Common myeloid progenitor, CD34-positive (primary cell): ENCODE measurements around the gene PSMB4.

ENCODE experiments used
- CTCF ChIA-PET: fragments of 350-600 bp; sonication (Branson Sonifier 250); formaldehyde crosslinking; loops from one replicate; lab custom pipeline; 2021; ENCODE audit warnings: antibody characterized with exemption; lab: Charles Lee
- POLR2A ChIA-PET: fragments of 350-600 bp; sonication (Branson Sonifier 250); formaldehyde crosslinking; loops from one replicate; lab custom pipeline; 2021; ENCODE audit warnings: antibody characterized with exemption; lab: Charles Lee
- DNase-seq, 3 donors: peaks; one replicate each; pipeline versions ENCODE4 v3.0.0 to v3.0.0-alpha.2; 2013
- H3K27ac ChIP-seq, 2 experiments: 1 replicate in 1 of 2; 2 replicates in 1 of 2; pipeline ENCODE4 v1.7.0; 2013; ENCODE audit warnings: inconsistent platforms in 2 of 2, low read length in 2 of 2, mild to moderate bottlenecking in 2 of 2, low read depth in 1 of 2, moderate library complexity in 1 of 2; ENCODE audit not compliant: severe bottlenecking in 2 of 2, insufficient read depth in 1 of 2, poor library complexity in 1 of 2
- H3K27me3 ChIP-seq, 5 experiments: replicated peaks in 2 of 5; 1 replicate in 3 of 5; 2 replicates in 2 of 5; pipeline versions ENCODE4 v1.6.1 to v1.7.0; 2013; ENCODE audit warnings: low read length in 4 of 5, mild to moderate bottlenecking in 2 of 5, moderate library complexity in 2 of 5, inconsistent platforms in 1 of 5; ENCODE audit not compliant: insufficient read depth in 5 of 5, control insufficient read depth in 4 of 5
- H3K36me3 ChIP-seq, 4 experiments: 1 replicate in 2 of 4; 2 replicates in 2 of 4; pipeline versions ENCODE4 v1.6.1 to v1.7.0; 2013; ENCODE audit warnings: low read length in 3 of 4, control low read depth in 1 of 4, mild to moderate bottlenecking in 1 of 4; ENCODE audit not compliant: control insufficient read depth in 4 of 4, insufficient read depth in 4 of 4
- H3K4me1 ChIP-seq, 4 experiments: 1 replicate in 3 of 4; 2 replicates in 1 of 4; pipeline versions ENCODE4 v1.6.1 to v1.7.1; 2013; ENCODE audit warnings: low read length in 3 of 4, mild to moderate bottlenecking in 3 of 4, control low read depth in 1 of 4, inconsistent platforms in 1 of 4, moderate library complexity in 1 of 4; ENCODE audit not compliant: control insufficient read depth in 4 of 4, insufficient read depth in 4 of 4; ENCODE audit errors: control extremely low read depth in 1 of 4
- H3K4me3 ChIP-seq, 7 experiments: 1 replicate in 4 of 7; 2 replicates in 3 of 7; pipeline versions ENCODE4 v1.5.1 to v1.7.0; 2013; ENCODE audit warnings: mild to moderate bottlenecking in 7 of 7, low read length in 6 of 7, moderate library complexity in 6 of 7, inconsistent platforms in 2 of 7, low read depth in 2 of 7, control low read depth in 1 of 7; ENCODE audit not compliant: insufficient read depth in 4 of 7, control insufficient read depth in 1 of 7; ENCODE audit errors: extremely low read depth in 1 of 7
- H3K9me3 ChIP-seq, 5 experiments: 1 replicate in 4 of 5; 2 replicates in 1 of 5; pipeline versions ENCODE4 v1.6.1 to v1.7.1; 2013; ENCODE audit warnings: low read length in 4 of 5, mild to moderate bottlenecking in 2 of 5, inconsistent platforms in 1 of 5, low read depth in 1 of 5, moderate library complexity in 1 of 5; ENCODE audit not compliant: control insufficient read depth in 4 of 5, insufficient read depth in 2 of 5; ENCODE audit errors: control extremely low read depth in 1 of 5
- WGBS: methylation state at CpG from one replicate; pipeline ENCODE4 v1.1.5; 2013; ENCODE audit not compliant: insufficient coverage; 5-methylcytosine and 5-hydroxymethylcytosine counted together

Gene PSMB4

GRCh38 chr1:151371370-151372057 is 27.9 kb upstream of the PSMB4 start:
- Histone ChIP-seq H3K36me3 (no peaks in the 10 kb centered on the region), H3K27ac (no peak overlapping the region), H3K9me3 (no peaks in the 10 kb centered on the region), H3K4me1 (peaks cover 0 to 27% (median 20%) of the 10 kb centered on the region in 4 experiments), H3K4me3 (no peak overlapping the region), H3K27me3 (no peaks in the 10 kb centered on the region)
- DNase-seq = no peak
- ChIA-PET CTCF (interaction anchor here (0.9 to 1.2 kb wide), 3 partner anchors 12 to 31 kb away, joined by 3 to 5 read pairs (median 4); no protein-coding TSS in a partner anchor), POLR2A (interaction anchor here (0.7 to 1.0 kb wide), 2 partner anchors 20 to 28 kb away, joined by 3 to 4 read pairs; partner anchors contain the start of gene PSMB4)
- WGBS = 82% methylated on average over 8 of the region's 9 CpGs

GRCh38 chr1:151372058-151372934 is 27.1 kb upstream of the PSMB4 start, which contains the start of gene SELENBP1:
SELENBP1 (minus strand) TSS chr1:151372705; CDS start chr1:151372641, 64 bp downstream.
- WGBS = 92% methylated on average over 8 of the region's 11 CpGs
- POLR2A ChIA-PET = interaction anchor here (1.0 kb wide), 1 partner anchor 27 kb away, joined by 3 read pairs; the partner anchor contains the start of gene PSMB4
- no peak within 1 kb of the TSS for H3K27ac ChIP-seq
- H3K4me1 ChIP-seq = peaks cover 0 to 27% (median 20%) of the 10 kb centered on the region in 4 experiments
- H3K36me3 ChIP-seq = no peaks in the 10 kb centered on the region
- no peak for DNase-seq
- H3K4me3 ChIP-seq = no peak within 1 kb of the TSS
- H3K9me3 ChIP-seq = no peaks in the 10 kb centered on the region
- CTCF ChIA-PET = interaction anchor here (0.9 to 1.2 kb wide), 3 partner anchors 12 to 32 kb away, joined by 3 to 5 read pairs (median 4); no protein-coding TSS in a partner anchor
- no peaks in the 10 kb centered on the region for H3K27me3 ChIP-seq

GRCh38 chr1:151373196-151373595 is 26.2 kb upstream of the PSMB4 start:
- ChIA-PET CTCF (no interaction called here), POLR2A (no interaction called here)
- no peak overlapping the region for H3K4me3 ChIP-seq
- DNase-seq = no peak
- H3K36me3 ChIP-seq = no peaks in the 10 kb centered on the region
- H3K4me1 ChIP-seq = peaks cover 0 to 27% (median 20%) of the 10 kb centered on the region in 4 experiments
- 100% methylated on average over 6 of the region's 14 CpGs for WGBS
- no peaks in the 10 kb centered on the region for H3K9me3 ChIP-seq
- H3K27ac ChIP-seq = no peak overlapping the region
- H3K27me3 ChIP-seq = no peaks in the 10 kb centered on the region

- POLR2A ChIA-PET = no interaction called here
- H3K36me3 ChIP-seq = no peaks in the 10 kb centered on the region
- WGBS = 100% methylated on average over 1 of the region's 3 CpGs
- H3K9me3 ChIP-seq = no peaks in the 10 kb centered on the region
- H3K27ac ChIP-seq = no peak overlapping the region
- no peak for DNase-seq
- H3K4me1 ChIP-seq = peaks cover 0 to 6% (median under 1%) of the 10 kb centered on the region in 4 experiments
- no peak overlapping the region for H3K4me3 ChIP-seq
- CTCF ChIA-PET = interaction anchor here (0.6 to 1.2 kb wide), 3 partner anchors 22 to 29 kb away, joined by 3 read pairs; partner anchors contain the start of gene PSMB4
- H3K27me3 ChIP-seq = no peaks in the 10 kb centered on the region
Observed at GRCh38 chr1:151377150-151377884, 22.1 kb upstream of the PSMB4 start.

- ChIA-PET POLR2A (no interaction called here), CTCF (interaction anchor here (1.1 to 2.3 kb wide), 7 partner anchors 10 to 92 kb away, joined by 3 to 8 read pairs (median 5); no protein-coding TSS in a partner anchor)
- H3K36me3 ChIP-seq = no peaks in the 10 kb centered on the region
Observed at GRCh38 chr1:151384584-151384983, 14.8 kb upstream of the PSMB4 start.

GRCh38 chr1:151386002-151386401 is 13.4 kb upstream of the PSMB4 start:
- H3K27ac ChIP-seq = no peak overlapping the region
- H3K4me1 ChIP-seq = no peaks in the 10 kb centered on the region
- H3K36me3 ChIP-seq = no peaks in the 10 kb centered on the region
- H3K4me3 ChIP-seq = no peak overlapping the region
- ChIA-PET CTCF (interaction anchor here (0.9 to 2.3 kb wide), 4 partner anchors 10 to 45 kb away, joined by 3 to 8 read pairs (median 6); no protein-coding TSS in a partner anchor), POLR2A (interaction anchor here (0.5 kb wide), 1 partner anchor 38 kb away, joined by 5 read pairs; no protein-coding TSS in a partner anchor)
- WGBS = 100% methylated on average over 1 of the region's 2 CpGs
- no peaks in the 10 kb centered on the region for H3K27me3 ChIP-seq
- no peak for DNase-seq
- H3K9me3 ChIP-seq = peaks cover 0 to 2% (median 0%) of the 10 kb centered on the region in 5 experiments

More at GRCh38 chr1:151384584-151384983, 14.8 kb upstream of the PSMB4 start:
- Histone ChIP-seq H3K27ac (no peak overlapping the region), H3K9me3 (peaks cover 0 to 2% (median 0%) of the 10 kb centered on the region in 5 experiments), H3K4me3 (no peak overlapping the region), H3K4me1 (no peaks in the 10 kb centered on the region), H3K27me3 (no peaks in the 10 kb centered on the region)
- no peak for DNase-seq
- WGBS = 100% methylated on average over 2 of the region's 3 CpGs
